OCI-LY1 (cell line): ENCODE results near the gene C2CD5.
A peak's percentile ranks its signal among the peaks of the same experiment; 100 is the strongest.

ENCODE experiments used
- H2AFZ ChIP-seq: fragments of 200-600 bp; sonication (generic), shearing (Covaris generic); 2 replicates; pipeline ENCODE4 v1.6.0; 2014; ENCODE audit warnings: antibody characterized with exemption, mild to moderate bottlenecking, low read length
- H3F3A ChIP-seq: fragments of 200-600 bp; sonication (generic), shearing (Covaris generic); 2 replicates; pipeline ENCODE4 v1.6.0; 2014; ENCODE audit warnings: mild to moderate bottlenecking, antibody characterized with exemption, low read length, moderate library complexity; ENCODE audit not compliant: insufficient read depth
- H3K27ac ChIP-seq: fragments of 200-600 bp; sonication (generic); 2 replicates; pipeline ENCODE4 v1.5.1; 2014; ENCODE audit warnings: low read length, mixed run types, mild to moderate bottlenecking, low read depth; ENCODE audit not compliant: poor library complexity, severe bottlenecking
- H3K27me3 ChIP-seq: fragments of 200-600 bp; sonication (generic); 2 replicates; pipeline ENCODE4 v1.6.0; 2014; ENCODE audit warnings: antibody characterized with exemption, mild to moderate bottlenecking, low read length, moderate library complexity; ENCODE audit not compliant: insufficient read depth
- H3K36me3 ChIP-seq: fragments of 200-600 bp; sonication (generic); 2 replicates; pipeline ENCODE4 v1.6.1; 2014; ENCODE audit warnings: mild to moderate bottlenecking, antibody characterized with exemption, low read length, moderate library complexity, mixed read lengths; ENCODE audit not compliant: insufficient read depth
- H3K4me1 ChIP-seq: fragments of 200-600 bp; sonication (generic); 2 replicates; pipeline ENCODE4 v1.5.1; 2014; ENCODE audit warnings: mild to moderate bottlenecking, low read length, moderate library complexity; ENCODE audit not compliant: insufficient read depth, severe bottlenecking
- H3K4me2 ChIP-seq: fragments of 200-600 bp; sonication (generic), shearing (Covaris generic); 2 replicates; pipeline ENCODE4 v1.6.1; 2014; ENCODE audit warnings: low read length
- H3K4me3 ChIP-seq: fragments of 200-600 bp; sonication (generic); 2 replicates; pipeline ENCODE4 v1.5.1; 2014; ENCODE audit warnings: low read length, low read depth, mild to moderate bottlenecking, mixed read lengths; ENCODE audit not compliant: poor library complexity, severe bottlenecking
- H3K79me2 ChIP-seq: fragments of 200-600 bp; shearing (Covaris generic); 2 replicates; pipeline ENCODE4 v1.6.1; 2016; ENCODE audit warnings: mixed run types, low read length, mixed read lengths; ENCODE audit not compliant: insufficient read depth
- H3K9ac ChIP-seq: fragments of 200-600 bp; sonication (generic), shearing (Covaris generic); 2 replicates; pipeline ENCODE4 v1.6.1; 2014; ENCODE audit warnings: mild to moderate bottlenecking, low read length, mixed read lengths
- H3K9me2 ChIP-seq: fragments of 200-600 bp; sonication (generic), shearing (Covaris generic); 2 replicates; pipeline ENCODE4 v1.6.1; 2014; ENCODE audit warnings: low read depth, mild to moderate bottlenecking, low read length, mixed read lengths
- H3K9me3 ChIP-seq: fragments of 200-600 bp; shearing (Covaris generic); 2 replicates; pipeline ENCODE4 v1.6.1; 2014; ENCODE audit warnings: low read length, mixed read lengths
- H4K20me1 ChIP-seq: fragments of 200-600 bp; sonication (generic), shearing (Covaris generic); 2 replicates; pipeline ENCODE4 v1.6.0; 2016; ENCODE audit warnings: mild to moderate bottlenecking, low read length; ENCODE audit not compliant: insufficient read depth
- CTCF ChIP-seq: fragments of 200-600 bp; sonication (generic), shearing (Covaris generic); IDR thresholded peaks from 2 replicates; pipeline ENCODE4 v1.5.1; 2017; ENCODE audit warnings: mild to moderate bottlenecking, antibody characterized with exemption, low read length, moderate library complexity, mixed read lengths
- EZH2 ChIP-seq: fragments of 200-600 bp; sonication (generic), shearing (Covaris generic); IDR thresholded peaks from 2 replicates; pipeline ENCODE4 v1.8.0; 2017; ENCODE audit warnings: borderline replicate concordance, mixed run types, mild to moderate bottlenecking, antibody characterized with exemption, low read length, moderate library complexity, mixed read lengths

The C2CD5 gene

GRCh38 chr12:22467190-22467589 is 77.2 kb downstream of the C2CD5 start:
- H3K4me1 ChIP-seq, result peaks cover 8% of the 10 kb centered on the region
- H2AFZ ChIP-seq, result no peak overlapping the region
- no peaks in the 10 kb centered on the region for H3K79me2 ChIP-seq
- no peak overlapping the region for H3K4me3 ChIP-seq
- H3K27me3 ChIP-seq, result no peaks in the 10 kb centered on the region
- H3K4me2 ChIP-seq, result no peak overlapping the region
- no peaks in the 10 kb centered on the region for H4K20me1 ChIP-seq
- no peak for TF ChIP-seq EZH2
- H3K9ac ChIP-seq, result no peak overlapping the region
- no peak overlapping the region for H3K27ac ChIP-seq
- H3K36me3 ChIP-seq, result peaks cover 35% of the 10 kb centered on the region; the same call in 1 of the 2 replicates
- H3K9me2 ChIP-seq, result no peaks in the 10 kb centered on the region
- no peaks in the 10 kb centered on the region for H3F3A ChIP-seq
- H3K9me3 ChIP-seq, result no peaks in the 10 kb centered on the region

- H3K27me3 ChIP-seq, result no peaks in the 10 kb centered on the region
- H3F3A ChIP-seq, result no peaks in the 10 kb centered on the region
These were observed 81.0 kb downstream of the C2CD5 start for GRCh38 chr12:22463306-22463705.

GRCh38 chr12:22461786-22462185 is 82.6 kb downstream of the C2CD5 start:
- H3K9me3 ChIP-seq, result no peaks in the 10 kb centered on the region
- H3K27me3 ChIP-seq, result no peaks in the 10 kb centered on the region
- H3K79me2 ChIP-seq, result no peaks in the 10 kb centered on the region
- H3K9ac ChIP-seq, result no peak overlapping the region
- H3K9me2 ChIP-seq, result no peaks in the 10 kb centered on the region
- peaks cover under 1% of the 10 kb centered on the region for H3K4me1 ChIP-seq
- H4K20me1 ChIP-seq, result no peaks in the 10 kb centered on the region
- no peak overlapping the region for H3K4me3 ChIP-seq
- H3K27ac ChIP-seq, result no peak overlapping the region
- no peak overlapping the region for H2AFZ ChIP-seq
- H3F3A ChIP-seq, result no peaks in the 10 kb centered on the region
- H3K4me2 ChIP-seq, result no peak overlapping the region
- peaks cover 7% of the 10 kb centered on the region; the same call in 1 of the 2 replicates for H3K36me3 ChIP-seq
- TF ChIP-seq EZH2, result no peak
- TF ChIP-seq CTCF, result no peak

More at GRCh38 chr12:22463306-22463705, 81.0 kb downstream of the C2CD5 start:
- no peaks in the 10 kb centered on the region for H3K9me2 ChIP-seq
- peaks cover 8% of the 10 kb centered on the region for H3K4me1 ChIP-seq
- no peak overlapping the region for H2AFZ ChIP-seq
- no peak overlapping the region for H3K4me3 ChIP-seq
- H3K9me3 ChIP-seq, result no peaks in the 10 kb centered on the region
- H3K36me3 ChIP-seq, result peaks cover 14% of the 10 kb centered on the region; the same call in 1 of the 2 replicates
- H3K79me2 ChIP-seq, result no peaks in the 10 kb centered on the region
- H3K4me2 ChIP-seq, result no peak overlapping the region
- H3K9ac ChIP-seq, result no peak overlapping the region
- no peaks in the 10 kb centered on the region for H4K20me1 ChIP-seq
- no peak for TF ChIP-seq CTCF
- no peak for TF ChIP-seq EZH2
- no peak overlapping the region for H3K27ac ChIP-seq

DNA sequence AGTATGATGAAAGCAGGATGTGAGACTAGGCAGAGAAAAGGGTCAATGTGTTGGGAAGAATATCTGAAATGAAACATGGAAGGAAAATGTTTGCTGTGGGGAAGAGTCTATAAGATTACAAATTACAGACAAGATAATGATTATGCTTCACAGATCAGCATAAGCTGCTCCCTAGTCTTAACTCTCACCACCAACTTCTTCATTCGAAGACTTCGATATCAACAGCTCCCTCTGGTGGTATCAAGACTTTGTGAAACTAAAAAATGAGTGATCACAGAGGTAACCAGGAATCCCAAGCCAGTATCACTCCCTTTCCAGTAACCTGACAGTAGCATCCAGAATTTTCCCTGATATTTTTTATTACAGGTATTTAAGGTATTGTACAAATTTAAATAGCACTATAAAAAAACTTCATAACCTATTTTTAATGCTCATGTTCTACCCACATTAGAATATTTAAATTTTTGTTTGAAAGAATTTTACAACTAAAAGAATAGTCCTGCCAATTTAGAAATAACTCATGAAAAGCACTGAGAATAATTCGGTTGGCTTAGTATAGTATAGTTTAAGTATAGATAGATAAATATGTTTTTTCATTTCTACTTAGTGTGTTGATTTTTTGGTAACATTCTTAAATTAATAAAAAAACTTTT is 84.4 kb downstream of the C2CD5 start:
- H3K27ac ChIP-seq, result no peak overlapping the region
- no peak overlapping the region for H3K4me3 ChIP-seq
- H3K9me2 ChIP-seq, result no peaks in the 10 kb centered on the region
- H4K20me1 ChIP-seq, result no peaks in the 10 kb centered on the region
- no peak overlapping the region for H3K4me2 ChIP-seq
- no peak for TF ChIP-seq EZH2
- peak; percentile 67 for TF ChIP-seq CTCF
- no peaks in the 10 kb centered on the region for H3K79me2 ChIP-seq
- no peak overlapping the region for H2AFZ ChIP-seq
- no peaks in the 10 kb centered on the region for H3K4me1 ChIP-seq
- H3K27me3 ChIP-seq, result no peaks in the 10 kb centered on the region
- no peaks in the 10 kb centered on the region for H3K9me3 ChIP-seq
- no peaks in the 10 kb centered on the region for H3F3A ChIP-seq
- H3K9ac ChIP-seq, result no peak overlapping the region
- peaks cover 7% of the 10 kb centered on the region; the same call in 1 of the 2 replicates for H3K36me3 ChIP-seq
